SK-N-SH (cell line): ENCODE data around the gene PRUNE1. TPM values are rescaled to one million over a fixed set of nuclear protein-coding genes. Genes with fewer than 3 reads are reported as not detected.

Experiments used
- CTCF ChIA-PET: fragments of 300-600, 350-600 bp; formaldehyde crosslinking; extraction: SDS; loops from one replicate; lab custom pipeline; 2021; lab: Yijun Ruan, JAX
- POLR2A ChIA-PET: fragments of 350-600 bp; sonication (Branson Sonifier 250); formaldehyde crosslinking; extraction: SDS; loops from one replicate; lab custom pipeline; 2020; ENCODE audit warnings: antibody characterized with exemption, inconsistent platforms; lab: Yijun Ruan, JAX
- DNase-seq: peaks from one replicate; pipeline ENCODE4 v3.0.0; 2012
- H2AFZ ChIP-seq: fragments of 200-600 bp; sonication (generic); 2 replicates; pipeline ENCODE4 v1.8.1; 2016; ENCODE audit warnings: antibody characterized with exemption, mild to moderate bottlenecking, low read depth
- H3F3A ChIP-seq: fragments of 200-600 bp; sonication (generic); replicated peaks from 2 replicates; pipeline ENCODE3; 2016; ENCODE audit warnings: antibody characterized with exemption, mild to moderate bottlenecking; ENCODE audit not compliant: insufficient read depth
- H3K27ac ChIP-seq, 2 experiments: fragments of 200-500 bp in 1 of 2; fragments of 200-600 bp in 1 of 2; sonication (Bioruptor generic) in 1 of 2; sonication (generic), shearing (Covaris generic) in 1 of 2; 2 replicates each; pipeline versions ENCODE4 v1.5.1 to v1.6.1; 2014 to 2016; ENCODE audit warnings: low read depth in 2 of 2, inconsistent platforms in 1 of 2, low read length in 1 of 2, mild to moderate bottlenecking in 1 of 2, mixed read lengths in 1 of 2
- H3K27me3 ChIP-seq: fragments of 200-600 bp; sonication (generic), shearing (Covaris generic); 2 replicates; pipeline ENCODE4 v1.6.1; 2016; ENCODE audit warnings: mixed run types; ENCODE audit not compliant: insufficient read depth
- H3K36me3 ChIP-seq, 2 experiments: fragments of 200-500 bp in 1 of 2; fragments of 200-600 bp in 1 of 2; sonication (Bioruptor generic) in 1 of 2; sonication (generic) in 1 of 2; replicated peaks in 1 of 2; 2 replicates each; pipeline versions ENCODE3 to v1.5.1; 2014 to 2016; ENCODE audit warnings: low read length in 1 of 2, mild to moderate bottlenecking in 1 of 2; ENCODE audit not compliant: insufficient read depth in 2 of 2, control insufficient read depth in 1 of 2
- H3K4me1 ChIP-seq, 2 experiments: fragments of 200-500 bp in 1 of 2; fragments of 200-600 bp in 1 of 2; sonication (Bioruptor generic) in 1 of 2; sonication (generic), shearing (Covaris generic) in 1 of 2; 2 replicates each; pipeline versions ENCODE4 v1.5.1 to v1.6.1; 2014 to 2016; ENCODE audit warnings: low read depth in 1 of 2, low read length in 1 of 2, mixed run types in 1 of 2; ENCODE audit not compliant: insufficient read depth in 2 of 2, control insufficient read depth in 1 of 2
- H3K4me2 ChIP-seq: fragments of 200-600 bp; sonication (generic), shearing (Covaris generic); 2 replicates; pipeline ENCODE4 v1.6.1; 2017; ENCODE audit warnings: mixed run types
- H3K4me3 ChIP-seq, 2 experiments: fragments of 200-500 bp in 1 of 2; fragments of 200-600 bp in 1 of 2; sonication (Bioruptor generic) in 1 of 2; sonication (generic), shearing (Covaris generic) in 1 of 2; 2 replicates each; pipeline versions ENCODE4 v1.5.1 to v1.8.1; 2014 to 2016; ENCODE audit warnings: low read depth in 2 of 2, inconsistent platforms in 1 of 2, low read length in 1 of 2, mild to moderate bottlenecking in 1 of 2, mixed read lengths in 1 of 2, moderate library complexity in 1 of 2
- H3K79me2 ChIP-seq: fragments of 200-600 bp; sonication (generic); 2 replicates; pipeline ENCODE4 v1.8.1; 2017; ENCODE audit warnings: mild to moderate bottlenecking; ENCODE audit not compliant: insufficient read depth
- H3K9ac ChIP-seq: fragments of 200-600 bp; sonication (generic); 2 replicates; pipeline ENCODE4 v1.6.1; 2017; ENCODE audit warnings: mixed run types
- H3K9me2 ChIP-seq: fragments of 200-600 bp; sonication (generic); 2 replicates; pipeline ENCODE4 v1.6.1; 2017; ENCODE audit warnings: mixed run types
- H3K9me3 ChIP-seq: fragments of 200-600 bp; sonication (generic); 2 replicates; pipeline ENCODE4 v1.6.1; 2017; ENCODE audit warnings: mixed run types, mild to moderate bottlenecking, moderate library complexity
- H4K20me1 ChIP-seq: fragments of 200-600 bp; sonication (generic); 2 replicates; pipeline ENCODE4 v1.6.1; 2017; ENCODE audit warnings: mild to moderate bottlenecking, mixed run types; ENCODE audit not compliant: insufficient read depth
- FOSL2 ChIP-seq: IDR thresholded peaks from 2 replicates; pipeline ENCODE4 v1.4.0; 2012; ENCODE audit warnings: low read depth, mild to moderate bottlenecking, moderate library complexity, borderline replicate concordance
- FOXJ3 ChIP-seq: sonication (generic); formaldehyde crosslinking; IDR thresholded peaks from 2 replicates; pipeline ENCODE4 v1.5.1; 2020; ENCODE audit warnings: mild to moderate bottlenecking, missing genetic modification reagents
- JUND ChIP-seq: IDR thresholded peaks from 2 replicates; pipeline ENCODE4 v1.4.0; 2012
- RAD21 ChIP-seq: IDR thresholded peaks from 2 replicates; pipeline ENCODE4 v1.6.1; 2012; ENCODE audit warnings: mild to moderate bottlenecking, low read length
- SMC3 ChIP-seq: IDR thresholded peaks from 2 replicates; pipeline ENCODE4 v1.6.1; 2012; ENCODE audit warnings: low read depth, low read length, improper control_type of control experiment
- TEAD4 ChIP-seq: IDR thresholded peaks from 2 replicates; pipeline ENCODE4 v1.4.0; 2012; ENCODE audit warnings: mild to moderate bottlenecking, borderline replicate concordance; ENCODE audit not compliant: insufficient read depth
- WGBS: methylation state at CpG from one replicate; pipeline ENCODE4 v1.1.6; 2017; ENCODE audit warnings: low lambda C conversion rate; 5-methylcytosine and 5-hydroxymethylcytosine counted together
- polyA plus RNA-seq, 3 experiments: library from polyadenylated mRNA; depleted of rRNA; stranded (reverse); fragments of >200 nt; gene quantifications; 2 replicates each; pipeline ENCODE4 v1.2.3, GENCODE V29; 2012
- TF ChIP-seq, protein P1 (sequence below): fragments of 200-600 bp; sonication (generic); IDR thresholded peaks from 2 replicates; pipeline ENCODE4 v1.6.1; 2017; ENCODE audit warnings: antibody characterized with exemption, mild to moderate bottlenecking, moderate library complexity
- TF ChIP-seq, protein P2 (sequence below): fragments of 150-350 bp; IDR thresholded peaks from 2 replicates; pipeline ENCODE4 v1.6.1; 2017; ENCODE audit warnings: antibody characterized with exemption, low read length, low read depth, borderline replicate concordance
- TF ChIP-seq, protein P3 (sequence below): IDR thresholded peaks from 2 replicates; pipeline ENCODE4 v1.4.0; 2012; ENCODE audit warnings: low read depth, borderline replicate concordance
- TF ChIP-seq, protein P4 (sequence below): IDR thresholded peaks from 2 replicates; pipeline ENCODE4; 2012

Gene PRUNE1
- polyA plus RNA-seq, 1 of the 3 experiments (the other 2 are of a cell fraction) = 7.3 TPM

DNA sequence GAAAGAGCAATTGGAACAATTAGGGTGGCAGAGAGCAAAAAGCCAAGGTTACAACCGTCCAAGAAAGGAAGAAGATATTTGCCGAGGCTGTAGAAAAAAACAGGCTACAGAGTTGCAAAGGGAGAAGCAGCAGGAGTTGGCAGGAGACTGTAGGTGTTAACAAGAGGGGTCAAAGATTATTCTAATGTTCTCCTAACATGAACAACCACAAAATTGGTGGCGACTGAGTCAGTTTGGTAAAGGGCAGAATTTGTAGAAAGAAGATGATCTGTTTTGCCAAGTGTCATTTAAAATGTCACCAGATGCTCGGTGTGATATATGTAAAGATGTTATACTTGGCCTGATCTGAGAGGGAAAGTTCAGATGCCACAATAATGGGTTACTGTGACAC lies 401 bp upstream of the PRUNE1 start:
- Histone ChIP-seq H3K4me1 (peaks cover 6 to 30% of the 10 kb centered on the region in 2 experiments; a peak in 2 of 4 replicates), H3K27ac (peak overlapping the region; percentile 79 to 86), H3K4me3 (peak overlapping the region; percentile 24 to 80; a peak in 3 of 4 replicates), H3K36me3 (no peaks in the 10 kb centered on the region), H2AFZ (peak overlapping the region; percentile 81), H3K79me2 (peaks cover 24% of the 10 kb centered on the region; the same call in 1 of the 2 replicates), H3K27me3 (no peaks in the 10 kb centered on the region), H3F3A (peaks cover 15% of the 10 kb centered on the region), H3K9me3 (no peaks in the 10 kb centered on the region), H4K20me1 (no peaks in the 10 kb centered on the region), H3K9ac (peak overlapping the region; percentile 60), H3K4me2 (peak overlapping the region; percentile 87), H3K9me2 (no peaks in the 10 kb centered on the region)
- TF ChIP-seq TEAD4 = no peak
- TF ChIP-seq JUND = no peak
- TF ChIP-seq, protein P1, sequence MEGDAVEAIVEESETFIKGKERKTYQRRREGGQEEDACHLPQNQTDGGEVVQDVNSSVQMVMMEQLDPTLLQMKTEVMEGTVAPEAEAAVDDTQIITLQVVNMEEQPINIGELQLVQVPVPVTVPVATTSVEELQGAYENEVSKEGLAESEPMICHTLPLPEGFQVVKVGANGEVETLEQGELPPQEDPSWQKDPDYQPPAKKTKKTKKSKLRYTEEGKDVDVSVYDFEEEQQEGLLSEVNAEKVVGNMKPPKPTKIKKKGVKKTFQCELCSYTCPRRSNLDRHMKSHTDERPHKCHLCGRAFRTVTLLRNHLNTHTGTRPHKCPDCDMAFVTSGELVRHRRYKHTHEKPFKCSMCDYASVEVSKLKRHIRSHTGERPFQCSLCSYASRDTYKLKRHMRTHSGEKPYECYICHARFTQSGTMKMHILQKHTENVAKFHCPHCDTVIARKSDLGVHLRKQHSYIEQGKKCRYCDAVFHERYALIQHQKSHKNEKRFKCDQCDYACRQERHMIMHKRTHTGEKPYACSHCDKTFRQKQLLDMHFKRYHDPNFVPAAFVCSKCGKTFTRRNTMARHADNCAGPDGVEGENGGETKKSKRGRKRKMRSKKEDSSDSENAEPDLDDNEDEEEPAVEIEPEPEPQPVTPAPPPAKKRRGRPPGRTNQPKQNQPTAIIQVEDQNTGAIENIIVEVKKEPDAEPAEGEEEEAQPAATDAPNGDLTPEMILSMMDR = no peak
- no peak for TF ChIP-seq FOSL2
- TF ChIP-seq RAD21 = no peak
- TF ChIP-seq, protein P2, sequence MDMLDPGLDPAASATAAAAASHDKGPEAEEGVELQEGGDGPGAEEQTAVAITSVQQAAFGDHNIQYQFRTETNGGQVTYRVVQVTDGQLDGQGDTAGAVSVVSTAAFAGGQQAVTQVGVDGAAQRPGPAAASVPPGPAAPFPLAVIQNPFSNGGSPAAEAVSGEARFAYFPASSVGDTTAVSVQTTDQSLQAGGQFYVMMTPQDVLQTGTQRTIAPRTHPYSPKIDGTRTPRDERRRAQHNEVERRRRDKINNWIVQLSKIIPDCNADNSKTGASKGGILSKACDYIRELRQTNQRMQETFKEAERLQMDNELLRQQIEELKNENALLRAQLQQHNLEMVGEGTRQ = no peak
- TF ChIP-seq, protein P3, sequence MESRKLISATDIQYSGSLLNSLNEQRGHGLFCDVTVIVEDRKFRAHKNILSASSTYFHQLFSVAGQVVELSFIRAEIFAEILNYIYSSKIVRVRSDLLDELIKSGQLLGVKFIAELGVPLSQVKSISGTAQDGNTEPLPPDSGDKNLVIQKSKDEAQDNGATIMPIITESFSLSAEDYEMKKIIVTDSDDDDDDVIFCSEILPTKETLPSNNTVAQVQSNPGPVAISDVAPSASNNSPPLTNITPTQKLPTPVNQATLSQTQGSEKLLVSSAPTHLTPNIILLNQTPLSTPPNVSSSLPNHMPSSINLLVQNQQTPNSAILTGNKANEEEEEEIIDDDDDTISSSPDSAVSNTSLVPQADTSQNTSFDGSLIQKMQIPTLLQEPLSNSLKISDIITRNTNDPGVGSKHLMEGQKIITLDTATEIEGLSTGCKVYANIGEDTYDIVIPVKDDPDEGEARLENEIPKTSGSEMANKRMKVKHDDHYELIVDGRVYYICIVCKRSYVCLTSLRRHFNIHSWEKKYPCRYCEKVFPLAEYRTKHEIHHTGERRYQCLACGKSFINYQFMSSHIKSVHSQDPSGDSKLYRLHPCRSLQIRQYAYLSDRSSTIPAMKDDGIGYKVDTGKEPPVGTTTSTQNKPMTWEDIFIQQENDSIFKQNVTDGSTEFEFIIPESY = no peak
- TF ChIP-seq, protein P4, sequence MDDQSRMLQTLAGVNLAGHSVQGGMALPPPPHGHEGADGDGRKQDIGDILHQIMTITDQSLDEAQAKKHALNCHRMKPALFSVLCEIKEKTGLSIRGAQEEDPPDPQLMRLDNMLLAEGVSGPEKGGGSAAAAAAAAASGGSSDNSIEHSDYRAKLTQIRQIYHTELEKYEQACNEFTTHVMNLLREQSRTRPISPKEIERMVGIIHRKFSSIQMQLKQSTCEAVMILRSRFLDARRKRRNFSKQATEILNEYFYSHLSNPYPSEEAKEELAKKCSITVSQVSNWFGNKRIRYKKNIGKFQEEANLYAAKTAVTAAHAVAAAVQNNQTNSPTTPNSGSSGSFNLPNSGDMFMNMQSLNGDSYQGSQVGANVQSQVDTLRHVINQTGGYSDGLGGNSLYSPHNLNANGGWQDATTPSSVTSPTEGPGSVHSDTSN = no peak
- no peak for TF ChIP-seq FOXJ3 (CRISPR knock-in tag)
- POLR2A ChIA-PET = no interaction called here
- CTCF ChIA-PET = interaction anchor here (2.3 to 15.9 kb wide), 3 partner anchors 13 to 28 kb away, joined by 7 to 371 read pairs (median 79); partner anchors contain the start of genes ANXA9 and CERS2
- WGBS = 41% methylated on average over 4 of the region's 4 CpGs
- no peak for DNase-seq

DNA sequence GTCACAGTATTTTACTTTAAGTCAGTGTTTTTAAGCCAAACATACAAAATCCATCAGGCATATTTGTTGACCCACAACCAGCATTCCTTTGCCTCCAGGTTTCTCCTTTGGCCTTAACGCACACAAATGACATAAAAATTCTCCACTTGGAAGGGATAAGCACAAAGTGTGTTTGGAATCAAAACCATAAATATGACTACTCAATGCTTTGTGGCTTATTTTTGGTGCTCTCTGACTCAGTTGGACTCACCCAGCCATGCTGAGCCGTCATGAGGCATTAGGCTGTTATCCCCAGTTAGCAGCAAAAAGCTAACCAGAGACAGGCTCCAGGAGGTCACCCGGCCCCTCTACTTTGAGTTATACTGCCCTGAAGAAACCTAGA lies 948 bp downstream of the PRUNE1 start:
- H3K36me3 ChIP-seq = peaks cover 0 to 3% of the 10 kb centered on the region in 2 experiments
- peaks cover 24% of the 10 kb centered on the region; the same call in 1 of the 2 replicates for H3K79me2 ChIP-seq
- H3K4me2 ChIP-seq = peak overlapping the region; percentile 91
- H3K4me3 ChIP-seq = peak overlapping the region; percentile 77 to 80
- H2AFZ ChIP-seq = peak overlapping the region; percentile 93
- peaks cover 6 to 30% of the 10 kb centered on the region in 2 experiments; a peak in 2 of 4 replicates for H3K4me1 ChIP-seq
- WGBS = 78% methylated on average over 3 of the region's 3 CpGs
- H3K9me2 ChIP-seq = no peaks in the 10 kb centered on the region
- TF ChIP-seq FOSL2 (no peak), SMC3 (no peak), JUND (no peak)
- TF ChIP-seq, all 33 proteins: peak for 0
- H3F3A ChIP-seq = peaks cover 15% of the 10 kb centered on the region
- ChIA-PET POLR2A (no interaction called here), CTCF (interaction anchor here (0.6 kb wide), 1 partner anchor 26 kb away, joined by 3 read pairs; no protein-coding TSS in a partner anchor)
- no peaks in the 10 kb centered on the region for H3K9me3 ChIP-seq
- H3K27me3 ChIP-seq = no peaks in the 10 kb centered on the region
- H3K9ac ChIP-seq = peak overlapping the region; percentile 84
- H3K27ac ChIP-seq = peak overlapping the region; percentile 54 to 78; a peak in 2 of 4 replicates
- no peak for DNase-seq
- no peaks in the 10 kb centered on the region for H4K20me1 ChIP-seq
